D721Med (cell line): ENCODE data around the gene SNX24.

Source experiments
- DNase-seq: peaks from one replicate; pipeline ENCODE4 v3.0.0; 2011; ENCODE audit warnings: low spot score; ENCODE audit not compliant: insufficient read length
- FAIRE-seq: peaks from 2 replicates; lab custom pipeline; 2011; peaks lifted over from hg19 to GRCh38; lab: Jason Lieb, UNC
- CTCF ChIP-seq: IDR thresholded peaks from 2 replicates; pipeline ENCODE4 v1.5.1; 2012; ENCODE audit warnings: mild to moderate bottlenecking, control low read depth; ENCODE audit not compliant: insufficient read depth; ENCODE audit errors: missing control alignments

The SNX24 gene

GRCh38 chr5:122882831-122883230, 37.4 kb downstream of the SNX24 start:
- TF ChIP-seq CTCF: no peak
- FAIRE-seq (no peak), DNase-seq (no peak)

- no peak for TF ChIP-seq CTCF
- DNase-seq: no peak
- no peak for FAIRE-seq
Observed at GRCh38 chr5:122885045-122885517, 39.7 kb downstream of the SNX24 start.

- no peak for FAIRE-seq
- TF ChIP-seq CTCF: no peak
- no peak for DNase-seq
Observed at GRCh38 chr5:122885891-122886290, 40.5 kb downstream of the SNX24 start.

GRCh38 chr5:122895141-122895540, 49.7 kb downstream of the SNX24 start:
- no peak for FAIRE-seq

GRCh38 chr5:122896598-122897282, 51.3 kb downstream of the SNX24 start:
- FAIRE-seq (no peak), DNase-seq (no peak)
- peak; percentile 56 for TF ChIP-seq CTCF

More at GRCh38 chr5:122895141-122895540, 49.7 kb downstream of the SNX24 start:
- no peak for DNase-seq
- no peak for TF ChIP-seq CTCF

- no peak for FAIRE-seq
- no peak for TF ChIP-seq CTCF
- DNase-seq: no peak
Observed at GRCh38 chr5:122897283-122897602, 51.8 kb downstream of the SNX24 start.

- FAIRE-seq (no peak), DNase-seq (no peak)
- TF ChIP-seq CTCF: no peak
Observed at GRCh38 chr5:122901346-122901745, 55.9 kb downstream of the SNX24 start.
